KMS-11 (cell line): Measurements from ENCODE around the gene CPA4.

ENCODE experiments used
- H2AFZ ChIP-seq: fragments of 200-600 bp; sonication (generic); 2 replicates; pipeline ENCODE4 v1.6.1; 2016; ENCODE audit warnings: antibody characterized with exemption, mixed run types, low read depth
- H3K27ac ChIP-seq: fragments of 200-600 bp; sonication (generic); 2 replicates; pipeline ENCODE4 v1.6.1; 2016; ENCODE audit warnings: mild to moderate bottlenecking, mixed run types
- H3K27me3 ChIP-seq: fragments of 200-600 bp; sonication (generic); 2 replicates; pipeline ENCODE4 v1.6.1; 2017; ENCODE audit warnings: mild to moderate bottlenecking, low read depth, mixed run types, moderate library complexity; ENCODE audit not compliant: insufficient read depth
- H3K36me3 ChIP-seq: fragments of 200-600 bp; sonication (generic); 2 replicates; pipeline ENCODE4 v1.6.1; 2017; ENCODE audit warnings: mild to moderate bottlenecking, mixed run types; ENCODE audit not compliant: insufficient read depth
- H3K4me1 ChIP-seq: fragments of 200-600 bp; sonication (generic); 2 replicates; pipeline ENCODE4 v1.6.1; 2016; ENCODE audit warnings: mild to moderate bottlenecking, low read depth, mixed run types; ENCODE audit not compliant: poor library complexity, severe bottlenecking
- H3K4me2 ChIP-seq: fragments of 200-600 bp; sonication (generic); 2 replicates; pipeline ENCODE4 v1.7.0; 2016; ENCODE audit warnings: mild to moderate bottlenecking, mixed run types
- H3K4me3 ChIP-seq: fragments of 200-600 bp; sonication (generic); IDR thresholded peaks from 2 replicates; pipeline ENCODE4 v1.6.1; 2017; ENCODE audit warnings: low read depth, low read length, mixed read lengths; ENCODE audit not compliant: insufficient read depth
- H3K79me2 ChIP-seq: fragments of 200-600 bp; sonication (generic); 2 replicates; pipeline ENCODE4 v1.6.1; 2016; ENCODE audit warnings: low read depth, mixed run types; ENCODE audit not compliant: insufficient read depth
- H3K9ac ChIP-seq: fragments of 200-600 bp; sonication (generic); 2 replicates; pipeline ENCODE4 v1.6.1; 2016; ENCODE audit warnings: mild to moderate bottlenecking, mixed run types
- H4K20me1 ChIP-seq: fragments of 200-600 bp; sonication (generic); 2 replicates; pipeline ENCODE4 v1.6.1; 2016; ENCODE audit warnings: mild to moderate bottlenecking, mixed run types; ENCODE audit not compliant: insufficient read depth
- CTCF ChIP-seq: fragments of 200-600 bp; sonication (generic); conservative IDR thresholded peaks from 2 replicates; pipeline ENCODE4 v1.6.1; 2017; ENCODE audit warnings: low read depth, mild to moderate bottlenecking, antibody characterized with exemption, low read length, moderate library complexity, mixed read lengths

CPA4 gene

GRCh38 chr7:130350945-130351790 is 58.2 kb downstream of the CPA4 start:
- Histone ChIP-seq H3K4me3 (no peak overlapping the region), H3K79me2 (no peaks in the 10 kb centered on the region), H3K36me3 (no peaks in the 10 kb centered on the region), H3K27me3 (no peaks in the 10 kb centered on the region), H3K4me1 (no peaks in the 10 kb centered on the region), H4K20me1 (no peaks in the 10 kb centered on the region), H3K4me2 (no peak overlapping the region), H3K27ac (no peak overlapping the region), H2AFZ (peak overlapping the region; percentile 23; the same call in 1 of the 2 replicates), H3K9ac (no peak overlapping the region)
- TF ChIP-seq CTCF: no peak

- H3K4me3 ChIP-seq: no peak overlapping the region
- no peak for TF ChIP-seq CTCF
- H3K4me1 ChIP-seq: no peaks in the 10 kb centered on the region
- H3K27ac ChIP-seq: no peak overlapping the region
- no peaks in the 10 kb centered on the region for H3K36me3 ChIP-seq
- no peak overlapping the region for H2AFZ ChIP-seq
- H3K9ac ChIP-seq: no peak overlapping the region
- H3K27me3 ChIP-seq: no peaks in the 10 kb centered on the region
- no peaks in the 10 kb centered on the region for H4K20me1 ChIP-seq
- no peaks in the 10 kb centered on the region for H3K79me2 ChIP-seq
- H3K4me2 ChIP-seq: no peak overlapping the region
Measured at GRCh38 chr7:130351791-130352090, 58.8 kb downstream of the CPA4 start.

- Histone ChIP-seq H3K27ac (no peak overlapping the region), H3K4me3 (no peak overlapping the region), H3K79me2 (no peaks in the 10 kb centered on the region), H3K9ac (no peak overlapping the region), H2AFZ (no peak overlapping the region), H3K4me2 (no peak overlapping the region), H3K27me3 (no peaks in the 10 kb centered on the region), H4K20me1 (no peaks in the 10 kb centered on the region), H3K4me1 (no peaks in the 10 kb centered on the region), H3K36me3 (no peaks in the 10 kb centered on the region)
- no peak for TF ChIP-seq CTCF
Measured at GRCh38 chr7:130352194-130353074, 59.5 kb downstream of the CPA4 start.

- Histone ChIP-seq H3K27me3 (no peaks in the 10 kb centered on the region), H3K4me1 (no peaks in the 10 kb centered on the region), H3K4me2 (no peak overlapping the region), H3K9ac (no peak overlapping the region), H4K20me1 (no peaks in the 10 kb centered on the region), H3K36me3 (no peaks in the 10 kb centered on the region), H3K79me2 (no peaks in the 10 kb centered on the region), H2AFZ (no peak overlapping the region), H3K27ac (no peak overlapping the region), H3K4me3 (no peak overlapping the region)
- no peak for TF ChIP-seq CTCF
Measured at GRCh38 chr7:130353196-130353595, 60.2 kb downstream of the CPA4 start.
